HEK293 (cell line): ENCODE measurements around the gene NRP1.
A peak's percentile ranks its signal among the peaks of the same experiment; 100 is the strongest.

Experiments used
- CTCF ChIA-PET: fragments of 350-600 bp; formaldehyde crosslinking; extraction: SDS; loops from one replicate; lab custom pipeline; 2021; ENCODE audit warnings: antibody characterized with exemption; lab: Yijun Ruan, JAX
- POLR2A ChIA-PET: fragments of 300-600 bp; formaldehyde crosslinking; extraction: SDS; loops from one replicate; lab custom pipeline; 2020; ENCODE audit warnings: antibody characterized with exemption, inconsistent platforms; lab: Yijun Ruan, JAX
- H3K27ac ChIP-seq: fragments of 200-500 bp; sonication (Bioruptor generic); 2 replicates; pipeline ENCODE4 v1.5.1; 2014; ENCODE audit warnings: low read depth, low read length, control low read depth, inconsistent platforms; ENCODE audit errors: extremely low read depth
- H3K36me3 ChIP-seq, 2 experiments: fragments of 200-500 bp in 1 of 2; sonication (Bioruptor generic) in 1 of 2; 1 replicate in 1 of 2; 2 replicates in 1 of 2; pipeline ENCODE4 v1.5.1; 2014 to 2017; ENCODE audit warnings: inconsistent platforms in 2 of 2, low read length in 2 of 2; ENCODE audit not compliant: control insufficient read depth in 2 of 2, insufficient read depth in 1 of 2
- H3K4me1 ChIP-seq: fragments of 200-500 bp; sonication (Bioruptor generic); 2 replicates; pipeline ENCODE4 v1.5.1; 2014; ENCODE audit warnings: mild to moderate bottlenecking, low read length, inconsistent platforms; ENCODE audit not compliant: control insufficient read depth, insufficient read depth
- H3K4me3 ChIP-seq: 2 replicates; pipeline ENCODE4 v1.5.1; 2011; ENCODE audit warnings: low read depth, mild to moderate bottlenecking, control low read depth, low read length, moderate library complexity
- H3K9me3 ChIP-seq: fragments of 200-500 bp; sonication (Bioruptor generic); 2 replicates; pipeline ENCODE4 v1.5.1; 2014; ENCODE audit warnings: low read depth, low read length, inconsistent platforms; ENCODE audit not compliant: control insufficient read depth, insufficient read depth
- GLIS2 ChIP-seq: fragments of 450-650 bp; formaldehyde crosslinking; IDR thresholded peaks from 2 replicates; pipeline ENCODE4 v1.5.1; 2016; ENCODE audit warnings: missing biosample characterization, missing genetic modification characterization
- REST ChIP-seq: fragments of 450-650 bp; formaldehyde crosslinking; IDR thresholded peaks from 2 replicates; pipeline ENCODE4 v1.5.1; 2016; ENCODE audit warnings: missing biosample characterization, missing genetic modification characterization
- ZNF121 ChIP-seq: fragments of 450-650 bp; formaldehyde crosslinking; IDR thresholded peaks from 2 replicates; pipeline ENCODE4 v1.5.1; 2016; ENCODE audit warnings: missing biosample characterization, missing genetic modification characterization
- ZNF132 ChIP-seq: fragments of 450-650 bp; formaldehyde crosslinking; IDR thresholded peaks from 2 replicates; pipeline ENCODE4 v1.5.1; 2017; ENCODE audit warnings: missing biosample characterization, missing genetic modification characterization, borderline replicate concordance
- ZNF202 ChIP-seq: fragments of 450-650 bp; formaldehyde crosslinking; IDR thresholded peaks from 2 replicates; pipeline ENCODE4 v1.5.1; 2016; ENCODE audit warnings: missing biosample characterization, missing genetic modification characterization, borderline replicate concordance
- ZNF366 ChIP-seq: fragments of 450-650 bp; formaldehyde crosslinking; conservative IDR thresholded peaks from 2 replicates; pipeline ENCODE4 v1.5.1; 2016; ENCODE audit warnings: missing biosample characterization, missing genetic modification characterization
- ZNF404 ChIP-seq: fragments of 450-650 bp; formaldehyde crosslinking; IDR thresholded peaks from 2 replicates; pipeline ENCODE4 v1.5.1; 2017; ENCODE audit warnings: missing biosample characterization, missing genetic modification characterization
- ZNF544 ChIP-seq: fragments of 450-650 bp; formaldehyde crosslinking; IDR thresholded peaks from 2 replicates; pipeline ENCODE4 v1.5.0; 2017; ENCODE audit warnings: missing biosample characterization, missing genetic modification characterization
- ZNF621 ChIP-seq: fragments of 450-650 bp; formaldehyde crosslinking; IDR thresholded peaks from 2 replicates; pipeline ENCODE4 v1.5.1; 2017; ENCODE audit warnings: missing biosample characterization, missing genetic modification characterization
- TF ChIP-seq, protein P1 (sequence below): fragments of 450-650 bp; IDR thresholded peaks from 2 replicates; pipeline ENCODE4 v1.5.1; 2018; ENCODE audit warnings: missing biosample characterization, mild to moderate bottlenecking, missing genetic modification characterization
- TF ChIP-seq, protein P2 (sequence below): fragments of 450-650 bp; formaldehyde crosslinking; IDR thresholded peaks from 2 replicates; pipeline ENCODE4 v1.5.1; 2016; ENCODE audit warnings: missing biosample characterization, missing genetic modification characterization

Gene NRP1

DNA sequence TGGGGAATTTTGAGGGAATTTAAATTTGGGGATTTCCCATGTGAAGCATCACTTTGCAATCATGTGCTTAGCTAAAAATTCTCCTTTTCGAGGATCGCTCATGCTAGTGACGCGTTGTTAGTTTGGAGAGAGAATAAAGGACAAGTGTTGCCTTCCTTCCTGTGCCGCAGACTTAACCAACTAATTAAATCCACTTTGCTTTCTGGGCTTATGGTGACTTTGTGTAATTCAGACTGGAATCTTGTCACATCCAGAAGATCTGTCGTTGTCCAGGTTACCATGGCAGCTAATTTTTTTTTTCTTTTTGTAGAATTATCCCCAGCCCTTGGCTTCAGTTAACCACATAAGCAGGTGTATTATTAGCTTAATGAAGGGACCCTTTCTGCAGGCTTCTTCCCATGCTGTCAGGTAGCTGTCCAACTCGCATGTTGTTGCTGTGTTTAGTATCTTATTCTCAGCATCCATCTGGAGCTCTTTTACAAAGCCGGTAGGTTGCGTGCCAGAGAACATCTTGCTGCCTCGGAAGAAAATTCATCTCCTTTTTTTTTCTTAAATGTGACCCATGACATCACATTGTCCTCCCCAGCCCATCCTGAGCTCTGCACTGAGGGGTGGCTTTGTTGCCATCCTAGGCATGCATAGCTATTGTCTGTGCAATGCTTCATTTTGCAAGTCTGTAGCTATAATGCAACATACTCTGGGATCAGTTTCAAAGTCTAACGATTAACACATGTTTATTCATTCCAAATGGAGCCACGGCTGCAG, 47.2 kb upstream of the NRP1 start:
- Histone ChIP-seq H3K4me3 (no peak overlapping the region), H3K27ac (no peak overlapping the region), H3K4me1 (peaks cover 12% of the 10 kb centered on the region), H3K9me3 (no peaks in the 10 kb centered on the region), H3K36me3 (no peaks in the 10 kb centered on the region)
- POLR2A ChIA-PET: no interaction called here
- TF ChIP-seq GLIS2 (tag by site-specific recombination): no peak
- 0 out of 2 replicates have a peak, but pooled peaks have one; percentile 49 for TF ChIP-seq REST
- TF ChIP-seq, protein P1, sequence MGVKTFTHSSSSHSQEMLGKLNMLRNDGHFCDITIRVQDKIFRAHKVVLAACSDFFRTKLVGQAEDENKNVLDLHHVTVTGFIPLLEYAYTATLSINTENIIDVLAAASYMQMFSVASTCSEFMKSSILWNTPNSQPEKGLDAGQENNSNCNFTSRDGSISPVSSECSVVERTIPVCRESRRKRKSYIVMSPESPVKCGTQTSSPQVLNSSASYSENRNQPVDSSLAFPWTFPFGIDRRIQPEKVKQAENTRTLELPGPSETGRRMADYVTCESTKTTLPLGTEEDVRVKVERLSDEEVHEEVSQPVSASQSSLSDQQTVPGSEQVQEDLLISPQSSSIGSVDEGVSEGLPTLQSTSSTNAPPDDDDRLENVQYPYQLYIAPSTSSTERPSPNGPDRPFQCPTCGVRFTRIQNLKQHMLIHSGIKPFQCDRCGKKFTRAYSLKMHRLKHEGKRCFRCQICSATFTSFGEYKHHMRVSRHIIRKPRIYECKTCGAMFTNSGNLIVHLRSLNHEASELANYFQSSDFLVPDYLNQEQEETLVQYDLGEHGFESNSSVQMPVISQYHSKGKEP (tag by site-specific recombination): peak; percentile 74
- CTCF ChIA-PET: interaction anchor here (0.9 kb wide), 1 partner anchor 8 kb away, joined by 3 read pairs; no protein-coding TSS in a partner anchor

- no peak overlapping the region for H3K4me3 ChIP-seq
- H3K27ac ChIP-seq: no peak overlapping the region
- POLR2A ChIA-PET: no interaction called here
Observed at GRCh38 chr10:33377658-33378025, 43.2 kb upstream of the NRP1 start.

More at GRCh38 chr10:33377658-33378025, 43.2 kb upstream of the NRP1 start:
- CTCF ChIA-PET: no interaction called here
- no peak for TF ChIP-seq REST
- no peak for TF ChIP-seq ZNF621 (tag by site-specific recombination)
- TF ChIP-seq ZNF404: no peak
- TF ChIP-seq ZNF544 (tag by site-specific recombination): no peak
- TF ChIP-seq, protein P2, sequence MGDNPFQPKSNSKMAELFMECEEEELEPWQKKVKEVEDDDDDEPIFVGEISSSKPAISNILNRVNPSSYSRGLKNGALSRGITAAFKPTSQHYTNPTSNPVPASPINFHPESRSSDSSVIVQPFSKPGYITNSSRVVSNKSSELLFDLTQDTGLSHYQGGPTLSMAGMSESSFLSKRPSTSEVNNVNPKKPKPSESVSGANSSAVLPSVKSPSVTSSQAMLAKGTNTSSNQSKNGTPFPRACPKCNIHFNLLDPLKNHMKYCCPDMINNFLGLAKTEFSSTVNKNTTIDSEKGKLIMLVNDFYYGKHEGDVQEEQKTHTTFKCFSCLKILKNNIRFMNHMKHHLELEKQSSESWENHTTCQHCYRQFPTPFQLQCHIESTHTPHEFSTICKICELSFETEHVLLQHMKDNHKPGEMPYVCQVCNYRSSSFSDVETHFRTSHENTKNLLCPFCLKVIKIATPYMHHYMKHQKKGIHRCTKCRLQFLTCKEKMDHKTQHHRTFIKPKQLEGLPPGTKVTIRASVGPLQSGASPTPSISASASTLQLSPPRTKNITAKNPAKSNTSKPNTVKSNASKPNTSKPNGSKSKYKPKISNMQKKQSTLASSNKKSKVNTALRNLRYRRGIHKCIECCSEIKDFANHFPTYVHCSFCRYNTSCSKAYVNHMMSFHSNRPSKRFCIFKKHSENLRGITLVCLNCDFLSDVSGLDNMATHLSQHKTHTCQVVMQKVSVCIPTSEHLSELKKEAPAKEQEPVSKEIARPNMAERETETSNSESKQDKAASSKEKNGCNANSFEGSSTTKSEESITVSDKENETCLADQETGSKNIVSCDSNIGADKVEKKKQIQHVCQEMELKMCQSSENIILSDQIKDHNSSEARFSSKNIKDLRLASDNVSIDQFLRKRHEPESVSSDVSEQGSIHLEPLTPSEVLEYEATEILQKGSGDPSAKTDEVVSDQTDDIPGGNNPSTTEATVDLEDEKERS (tag by site-specific recombination): no peak
- TF ChIP-seq ZNF202: no peak
- no peak for TF ChIP-seq ZNF132 (tag by site-specific recombination)
- no peak for TF ChIP-seq ZNF121
- TF ChIP-seq ZNF366 (tag by site-specific recombination): no peak
- H3K4me1 ChIP-seq: no peaks in the 10 kb centered on the region
- no peaks in the 10 kb centered on the region for H3K36me3 ChIP-seq
- no peaks in the 10 kb centered on the region for H3K9me3 ChIP-seq
